Heart left ventricle (tissue), 16 donors: ENCODE data around the gene PODNL1. TPM values are rescaled to one million over a fixed set of nuclear protein-coding genes. Genes with fewer than 3 reads are reported as not detected.

Source experiments
- ATAC-seq, 4 donors: fragments of 200-7000 bp; cut with Tn5 transposase; one replicate each; pipeline ENCODE4 v1.9.1; 2020 to 2022; ENCODE audit warnings: moderate library complexity in 4 of 4, mild to moderate bottlenecking in 3 of 4, moderate number of reproducible peaks in 1 of 4
- DNase-seq, 5 donors: peaks; one replicate each; pipeline ENCODE4 v3.0.0-alpha.2; 2020
- H3K27ac ChIP-seq, 12 donors: fragments of 200-600 bp; sonication (generic) in 4 of 12; one replicate each; pipeline versions ENCODE4 v1.5.0 to v1.8.0; 2016 to 2022; ENCODE audit warnings: mild to moderate bottlenecking in 2 of 12
- H3K27me3 ChIP-seq, 9 donors: fragments of 200-600 bp; sonication (generic) in 2 of 9; one replicate each; pipeline versions ENCODE4 v1.5.1 to v1.8.0; 2016 to 2022; ENCODE audit warnings: mild to moderate bottlenecking in 3 of 9
- H3K36me3 ChIP-seq, 9 donors: fragments of 200-600 bp; sonication (generic) in 2 of 9; one replicate each; pipeline versions ENCODE4 v1.5.0 to v1.8.0; 2018 to 2022; ENCODE audit warnings: mild to moderate bottlenecking in 2 of 9
- H3K4me1 ChIP-seq, 12 donors: fragments of 200-600 bp; sonication (generic) in 4 of 12; one replicate each; pipeline versions ENCODE4 v1.5.0 to v1.8.0; 2016 to 2022; ENCODE audit warnings: mild to moderate bottlenecking in 3 of 12
- H3K4me3 ChIP-seq, 12 donors: fragments of 200-600 bp; sonication (generic) in 4 of 12; one replicate each; pipeline versions ENCODE4 v1.5.0 to v1.8.0; 2017 to 2022; ENCODE audit warnings: mild to moderate bottlenecking in 9 of 12, moderate library complexity in 4 of 12
- H3K9me3 ChIP-seq, 12 donors: fragments of 200-600 bp; sonication (generic) in 4 of 12; one replicate each; pipeline versions ENCODE4 v1.5.0 to v1.8.0; 2016 to 2022; ENCODE audit warnings: mild to moderate bottlenecking in 1 of 12
- POLR2A ChIP-seq, 2 donors: fragments of 450-650 bp; IDR thresholded peaks; one replicate each; pipeline ENCODE4 v1.6.1; 2017; ENCODE audit warnings: antibody characterized with exemption in 2 of 2, mild to moderate bottlenecking in 2 of 2, moderate library complexity in 2 of 2
- whole genome bisulfite sequencing, 4 donors: extraction: QIAGEN DNeasy Blood & Tissue Kit in 2 of 4; methylation state at CpG; one replicate each; pipeline versions ENCODE4 v1.1.5 to v1.1.7; 2013 to 2018; 5-methylcytosine and 5-hydroxymethylcytosine counted together
- intact Hi-C, 10 donors: fragments of 100-400 bp; cut with DNase I; formaldehyde crosslinking; loops; one replicate each; pipeline versions ENCODE4 v1.11.1 to v1.14.2; 2022
- polyA plus RNA-seq, 2 donors: library from polyadenylated mRNA; stranded (reverse); fragments of 200-250 nt; gene quantifications; one replicate each; pipeline ENCODE4 v1.2.3, GENCODE V29; 2013
- total RNA-seq, 9 donors: library from RNA; depleted of rRNA in 2 of 9; stranded (reverse); fragments of >200 nt in 2 of 9; fragmentation: NEBNext Ultra II Directional in 3 of 9; extraction: Animal tissue kit (Norgen Biotek cat#: 25700) in 3 of 9; gene quantifications; one replicate each; pipeline versions ENCODE4 v1.1.0 to v1.2.4, GENCODE V29; 2016 to 2023
- TF ChIP-seq, protein P1 (sequence below), 12 donors: fragments of 200-600 bp; sonication (generic) in 4 of 12; IDR thresholded peaks; one replicate each; pipeline versions ENCODE4 v1.5.0 to v1.8.0; 2018 to 2022; ENCODE audit warnings: antibody characterized with exemption in 12 of 12, mild to moderate bottlenecking in 5 of 12
- donor health status: ischemic (EF 13 %, LVEDD 7.1; RV severe dilation, severe dysfunction).
- donor health status: healthy with polysubstance abuse.
- donor health status: DM: no; HTN: yes; CAD: no.
- donor health status: DM: no; HTN: no; CAD: no.
- donor health status: ischemic (EF 25% LVEDD 6.9; RV normal size, moderate dysfunction).
- donor health status: ischemic (EF 25% LVEDD 5.7; RV mildly dilated, moderate dysfunction).
- donor health status: healthy.
- donor health status: DM: yes; HTN: yes; CAD: no.
- donor health status: ischemic (EF 35%, LVEDD 5.7; RV mildly dilated, moderate dysfunction).
- donor health status: nonischemic (EF 11% LVEDD 7.7; RV severe dilation, severe dysfunction).
- donor health status: DM: yes; HTN: yes; CAD: no.
- donor health status: PGD.
- donor health status: ischemic (EF 29% LVEDD 5.4; RV normal size, mild dysfunction).
- donor health status: nonischemic (EF 23%, LVEDD 6.1; RV moderate dilation, normal function).

Gene PODNL1
- total and polyA plus RNA-seq, 11 donors, result 0.36 to 6.3 (median 1.6) TPM; not detected in 1

DNA sequence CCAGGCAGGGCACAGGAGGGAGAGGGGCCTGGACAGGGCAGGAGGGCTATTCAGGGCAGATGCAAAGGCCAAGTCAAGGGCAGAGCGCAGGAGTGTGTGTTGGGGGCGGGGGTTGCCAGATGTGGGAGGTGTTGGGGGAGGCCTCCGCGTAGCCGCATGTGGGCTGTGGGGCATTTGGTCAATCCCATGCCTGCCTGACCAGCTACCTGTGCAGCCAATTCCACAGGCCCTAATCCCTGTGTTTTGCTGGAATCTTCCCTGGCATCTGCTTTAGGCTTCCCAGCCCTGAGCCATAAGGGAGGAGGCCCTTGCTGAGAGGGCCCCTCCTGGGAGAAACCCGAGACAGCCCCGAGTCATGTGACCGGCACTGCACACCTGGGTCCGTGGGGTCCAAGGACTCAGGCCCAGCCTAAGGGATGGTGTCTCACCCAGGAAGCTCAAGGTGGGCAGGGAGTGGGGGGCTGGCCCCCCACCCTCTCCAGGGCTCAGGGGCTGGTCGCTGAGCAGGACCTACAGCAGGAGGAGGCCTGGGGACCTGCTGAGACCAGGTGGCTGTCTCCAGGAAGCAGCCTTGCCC lies 47.6 kb upstream of the PODNL1 start:
- TF ChIP-seq, protein P1, sequence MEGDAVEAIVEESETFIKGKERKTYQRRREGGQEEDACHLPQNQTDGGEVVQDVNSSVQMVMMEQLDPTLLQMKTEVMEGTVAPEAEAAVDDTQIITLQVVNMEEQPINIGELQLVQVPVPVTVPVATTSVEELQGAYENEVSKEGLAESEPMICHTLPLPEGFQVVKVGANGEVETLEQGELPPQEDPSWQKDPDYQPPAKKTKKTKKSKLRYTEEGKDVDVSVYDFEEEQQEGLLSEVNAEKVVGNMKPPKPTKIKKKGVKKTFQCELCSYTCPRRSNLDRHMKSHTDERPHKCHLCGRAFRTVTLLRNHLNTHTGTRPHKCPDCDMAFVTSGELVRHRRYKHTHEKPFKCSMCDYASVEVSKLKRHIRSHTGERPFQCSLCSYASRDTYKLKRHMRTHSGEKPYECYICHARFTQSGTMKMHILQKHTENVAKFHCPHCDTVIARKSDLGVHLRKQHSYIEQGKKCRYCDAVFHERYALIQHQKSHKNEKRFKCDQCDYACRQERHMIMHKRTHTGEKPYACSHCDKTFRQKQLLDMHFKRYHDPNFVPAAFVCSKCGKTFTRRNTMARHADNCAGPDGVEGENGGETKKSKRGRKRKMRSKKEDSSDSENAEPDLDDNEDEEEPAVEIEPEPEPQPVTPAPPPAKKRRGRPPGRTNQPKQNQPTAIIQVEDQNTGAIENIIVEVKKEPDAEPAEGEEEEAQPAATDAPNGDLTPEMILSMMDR (IDR thresholded peaks at IDR 0.05), result no peak
- TF ChIP-seq POLR2A (IDR thresholded peaks at IDR 0.05), result no peak
- H3K27ac ChIP-seq, result peak overlapping the region; percentile 74 to 99 (median 91)
- WGBS, 4 donors, result 78 to 91% (median 84%) methylated on average over 4 to 10 of the region's 10 CpGs
- no peaks in the 10 kb centered on the region for H3K9me3 ChIP-seq
- H3K4me1 ChIP-seq, result peaks cover 2 to 47% (median 23%) of the 10 kb centered on the region in 12 donors
- DNase-seq, result no peak
- H3K36me3 ChIP-seq, result peaks cover 0 to 21% (median 10%) of the 10 kb centered on the region in 9 donors
- H3K27me3 ChIP-seq, result no peaks in the 10 kb centered on the region
- ATAC-seq, result no peak
- H3K4me3 ChIP-seq, result peak overlapping the region in 6 of 12 donors; percentile 8 to 44 (median 18)
- intact Hi-C loops, result loop anchor here in 1 of 10 donors (5.0 kb wide), 1 partner anchor 34 kb away; the partner anchor contains the start of gene DCAF15

DNA sequence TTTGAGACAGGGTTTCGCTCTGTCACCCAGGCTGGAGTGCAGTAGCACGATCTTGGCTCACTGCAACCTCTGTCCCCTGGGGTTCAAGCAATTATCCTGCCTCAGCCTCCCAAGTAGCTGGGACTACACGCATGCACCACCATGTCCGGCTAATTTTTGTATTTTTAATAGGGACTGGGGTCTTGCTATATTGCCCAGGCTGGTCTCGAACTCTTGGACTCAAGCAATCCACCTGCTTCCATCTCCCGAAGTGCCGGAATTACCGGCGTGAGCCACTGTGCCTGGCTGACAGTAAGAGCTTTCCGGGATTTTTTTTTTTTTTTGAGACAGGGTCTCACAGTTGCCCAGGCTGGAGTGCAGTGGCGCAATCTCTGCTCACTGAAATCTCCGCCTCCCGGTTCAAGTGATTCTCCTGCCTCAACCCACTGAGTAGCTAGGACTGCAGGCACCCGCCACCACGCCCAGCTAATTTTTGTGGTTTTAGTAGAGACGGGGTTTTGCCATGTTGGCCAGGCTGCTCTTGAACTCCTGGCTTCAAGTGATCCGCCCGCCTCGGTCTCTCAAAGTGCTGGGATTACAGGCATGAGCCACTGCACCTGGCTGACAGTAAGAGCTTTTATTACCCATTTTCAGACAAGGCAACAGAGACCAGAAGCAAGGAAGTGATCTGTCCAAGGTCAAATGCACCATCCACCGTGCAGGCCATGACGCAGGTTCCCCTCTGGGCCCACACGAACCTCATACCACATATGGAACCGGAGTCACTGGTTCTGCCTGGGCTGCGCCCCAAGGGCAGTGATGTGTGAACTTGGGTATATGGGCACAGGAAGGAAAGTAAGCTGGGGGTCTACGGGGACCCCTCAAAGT lies 46.9 kb upstream of the PODNL1 start:
- 90 to 95% (median 92%) methylated on average over 23 to 25 of the region's 25 CpGs for WGBS, 4 donors
- H3K9me3 ChIP-seq, result no peaks in the 10 kb centered on the region

DNA sequence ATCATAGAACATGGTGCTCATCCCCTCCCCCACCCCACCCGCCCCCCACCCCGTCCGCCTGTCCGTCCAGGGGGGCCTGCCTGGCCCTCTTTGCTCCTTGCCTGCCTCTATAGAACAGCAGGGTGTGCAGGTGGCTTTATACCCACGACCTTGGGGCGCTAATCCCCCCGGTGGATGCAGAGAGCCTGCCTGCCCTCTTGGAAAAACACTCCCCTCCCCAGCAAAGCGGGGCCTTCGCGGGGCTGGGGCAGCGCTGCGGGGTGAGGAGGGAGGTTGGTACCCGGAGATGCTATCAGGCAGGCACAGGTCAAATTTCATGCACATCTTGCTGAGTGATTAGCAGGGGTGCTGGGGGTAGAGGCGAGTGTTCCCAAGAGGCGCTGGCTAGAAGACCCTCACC lies 46.0 kb upstream of the PODNL1 start:
- DNase-seq, result no peak
- Histone ChIP-seq H3K4me1 (peaks cover 2 to 52% (median 28%) of the 10 kb centered on the region in 12 donors), H3K27me3 (no peaks in the 10 kb centered on the region), H3K27ac (no peak overlapping the region), H3K36me3 (peaks cover 0 to 18% (median 7%) of the 10 kb centered on the region in 9 donors), H3K4me3 (no peak overlapping the region), H3K9me3 (no peaks in the 10 kb centered on the region)
- intact Hi-C loops, result no loop called here
- 81 to 95% (median 86%) methylated on average over 8 to 15 of the region's 15 CpGs for WGBS, 4 donors
- TF ChIP-seq, protein P1 (IDR thresholded peaks at IDR 0.05), result no peak
- no peak for TF ChIP-seq POLR2A (IDR thresholded peaks at IDR 0.05)
- no peak for ATAC-seq

More for the DNA sequence above, 46.9 kb upstream of the PODNL1 start:
- Histone ChIP-seq H3K27me3 (no peaks in the 10 kb centered on the region), H3K4me3 (no peak overlapping the region), H3K36me3 (peaks cover 0 to 18% (median 7%) of the 10 kb centered on the region in 9 donors), H3K27ac (peak overlapping the region in 5 of 12 donors; percentile 28 to 99 (median 96)), H3K4me1 (peaks cover 2 to 47% (median 23%) of the 10 kb centered on the region in 12 donors)
- no peak for TF ChIP-seq POLR2A (IDR thresholded peaks at IDR 0.05)
- TF ChIP-seq, protein P1 (IDR thresholded peaks at IDR 0.05), result no peak
- no peak for DNase-seq
- intact Hi-C loops, result loop anchor here in 1 of 10 donors (5.0 kb wide), 1 partner anchor 33 kb away; the partner anchor contains the start of gene DCAF15
- ATAC-seq, result no peak
